MCF 10A (cell line): ENCODE results near the gene MLF1. TPM values are rescaled to one million over a fixed set of nuclear protein-coding genes. Genes with fewer than 3 reads are reported as not detected.

Experiments
- BruUV-seq: library from RNA; stranded (reverse); fragments of 400-500 nt; replicated peaks from 2 replicates; lab custom pipeline; 2021; lab: Mats Ljungman, UMichigan
- CTCF ChIA-PET: fragments of 300-600 bp; sonication (Branson Sonifier 250); formaldehyde crosslinking; extraction: SDS; loops from one replicate; lab custom pipeline; 2021; ENCODE audit warnings: antibody characterized with exemption, inconsistent platforms; lab: Yijun Ruan, JAX
- POLR2A ChIA-PET: fragments of 300-600, 350-650 bp; sonication (Branson Sonifier 250); formaldehyde crosslinking; extraction: SDS; loops from one replicate; lab custom pipeline; 2020; ENCODE audit warnings: antibody characterized with exemption, inconsistent platforms; lab: Yijun Ruan, JAX
- DNase-seq: peaks from one replicate; pipeline ENCODE4 v3.0.0-alpha.2; 2018; ENCODE audit not compliant: unreplicated experiment
- H3K27ac Mint-ChIP-seq: one replicate; pipeline ENCODE4 v1.8.0; 2022; ENCODE audit warnings: mild to moderate bottlenecking, low read depth, mixed read lengths; ENCODE audit not compliant: unreplicated experiment
- H3K27me3 Mint-ChIP-seq: one replicate; pipeline ENCODE4 v1.8.0; 2022; ENCODE audit warnings: mixed read lengths; ENCODE audit not compliant: insufficient read depth, unreplicated experiment
- H3K36me3 Mint-ChIP-seq: one replicate; pipeline ENCODE4 v1.8.0; 2022; ENCODE audit warnings: mild to moderate bottlenecking, moderate library complexity, mixed read lengths; ENCODE audit not compliant: insufficient read depth, unreplicated experiment
- H3K4me1 Mint-ChIP-seq: one replicate; pipeline ENCODE4 v1.8.0; 2022; ENCODE audit warnings: mixed read lengths; ENCODE audit not compliant: insufficient read depth, unreplicated experiment
- H3K4me3 Mint-ChIP-seq: one replicate; pipeline ENCODE4 v1.8.0; 2022; ENCODE audit warnings: mild to moderate bottlenecking, moderate library complexity, mixed read lengths; ENCODE audit not compliant: unreplicated experiment
- H3K9me3 Mint-ChIP-seq: one replicate; pipeline ENCODE4 v1.8.0; 2022; ENCODE audit warnings: mixed read lengths; ENCODE audit not compliant: unreplicated experiment
- CTCF ChIP-seq: fragments of 200-600 bp; IDR thresholded peaks from one replicate; pipeline ENCODE4 v1.8.0; 2022; ENCODE audit warnings: antibody characterized with exemption, mild to moderate bottlenecking; ENCODE audit not compliant: unreplicated experiment
- intact Hi-C: fragments of 100-400 bp; cut with micrococcal nuclease; formaldehyde crosslinking; loops from 2 replicates; pipeline ENCODE4 v1.14.1; 2022
- total RNA-seq: library from RNA; stranded (reverse); gene quantifications from 2 replicates; pipeline ENCODE4 v1.2.3, GENCODE V29; 2022

The MLF1 gene
- total RNA-seq, 1 experiment from 2014 or later = 6.8 TPM

- ChIA-PET CTCF (no interaction called here), POLR2A (no interaction called here)
- H3K27ac Mint-ChIP-seq = no peak overlapping the region
- no peaks in the 10 kb centered on the region for H3K36me3 Mint-ChIP-seq
- no peaks in the 10 kb centered on the region for H3K27me3 Mint-ChIP-seq
- intact Hi-C loops = no loop called here
- H3K9me3 Mint-ChIP-seq = no peaks in the 10 kb centered on the region
- no peak overlapping the region for H3K4me3 Mint-ChIP-seq
- BruUV-seq = no TSS peak
- TF ChIP-seq CTCF = no peak
- no peak for DNase-seq
- H3K4me1 Mint-ChIP-seq = no peaks in the 10 kb centered on the region
These were observed 7.9 kb upstream of the MLF1 start for GRCh38 chr3:158563076-158563475.

- H3K36me3 Mint-ChIP-seq = no peaks in the 10 kb centered on the region
These were observed 5.9 kb upstream of the MLF1 start for GRCh38 chr3:158565076-158565475.

GRCh38 chr3:158568784-158569183 is 2.2 kb upstream of the MLF1 start:
- H3K36me3 Mint-ChIP-seq = no peaks in the 10 kb centered on the region
- ChIA-PET CTCF (interaction anchor here (0.7 to 3.5 kb wide), 7 partner anchors 15 to 1039 kb away, joined by 3 to 20 read pairs (median 4); partner anchors contain the start of genes GFM1 and LXN), POLR2A (no interaction called here)
- intact Hi-C loops = no loop called here
- H3K9me3 Mint-ChIP-seq = no peaks in the 10 kb centered on the region
- no TSS peak for BruUV-seq
- no peak for TF ChIP-seq CTCF
- H3K4me3 Mint-ChIP-seq = no peak overlapping the region
- no peaks in the 10 kb centered on the region for H3K27me3 Mint-ChIP-seq
- no peak overlapping the region for H3K27ac Mint-ChIP-seq
- peak; percentile 18 for DNase-seq
- H3K4me1 Mint-ChIP-seq = peaks cover 6% of the 10 kb centered on the region

More at GRCh38 chr3:158565076-158565475, 5.9 kb upstream of the MLF1 start:
- TF ChIP-seq CTCF = no peak
- CTCF ChIA-PET = interaction anchor here (0.6 to 0.7 kb wide), 2 partner anchors 42 to 46 kb away, joined by 3 read pairs; no protein-coding TSS in a partner anchor
- Mint-ChIP-seq H3K9me3 (no peaks in the 10 kb centered on the region), H3K4me1 (no peaks in the 10 kb centered on the region), H3K27ac (no peak overlapping the region), H3K4me3 (no peak overlapping the region), H3K27me3 (no peaks in the 10 kb centered on the region)
- no TSS peak for BruUV-seq
- no peak for DNase-seq
- POLR2A ChIA-PET = no interaction called here
- intact Hi-C loops = no loop called here

GRCh38 chr3:158569794-158570193 is 1.2 kb upstream of the MLF1 start:
- H3K27ac Mint-ChIP-seq = peak overlapping the region; percentile 98
- no TSS peak for BruUV-seq
- no peaks in the 10 kb centered on the region for H3K36me3 Mint-ChIP-seq
- peaks cover 6% of the 10 kb centered on the region for H3K4me1 Mint-ChIP-seq
- TF ChIP-seq CTCF = no peak
- H3K9me3 Mint-ChIP-seq = no peaks in the 10 kb centered on the region
- ChIA-PET CTCF (interaction anchor here (1.2 to 3.5 kb wide), 4 partner anchors 31 to 1037 kb away, joined by 4 to 20 read pairs (median 10); partner anchors contain the start of gene GFM1), POLR2A (interaction anchor here (1.2 to 2.3 kb wide), 2 partner anchors 75 to 833 kb away, joined by 3 to 18 read pairs; partner anchors contain the start of gene GFM1)
- intact Hi-C loops = loop anchor here (2.0 kb wide), 1 partner anchor 75 kb away; the partner anchor contains the start of gene GFM1
- no peak for DNase-seq
- no peaks in the 10 kb centered on the region for H3K27me3 Mint-ChIP-seq
- H3K4me3 Mint-ChIP-seq = no peak overlapping the region
